Peyer's patch (tissue), 4 donors: Measurements from ENCODE around the gene IQGAP2. TPM values are rescaled to one million over a fixed set of nuclear protein-coding genes. Genes with fewer than 3 reads are reported as not detected.
A peak's percentile ranks its signal among the peaks of the same experiment; 100 is the strongest.

Experiments
- DNase-seq, 3 donors: peaks; one replicate each; pipeline ENCODE4 v3.0.0-alpha.2; 2017 to 2019
- H3K27ac ChIP-seq, 4 donors: fragments of 200-600 bp; sonication (generic); one replicate each; pipeline ENCODE4 v1.5.1; 2016 to 2019
- H3K27me3 ChIP-seq, 2 donors: fragments of 200-600 bp; sonication (generic); one replicate each; pipeline ENCODE4 v1.5.1; 2019
- H3K36me3 ChIP-seq, 3 donors: fragments of 200-600 bp; sonication (generic); one replicate each; pipeline ENCODE4 v1.5.1; 2016 to 2019
- H3K4me1 ChIP-seq, 4 donors: fragments of 200-600 bp; sonication (generic); one replicate each; pipeline ENCODE4 v1.5.1; 2016 to 2019
- H3K4me3 ChIP-seq, 4 donors: fragments of 200-600 bp; sonication (generic); 1 replicate in 3 of 4; 2 replicates in 1 of 4; pipeline ENCODE4 v1.5.1; 2016 to 2019; ENCODE audit warnings: mild to moderate bottlenecking in 1 of 4
- H3K9me3 ChIP-seq, 4 donors: fragments of 200-600 bp; sonication (generic); one replicate each; pipeline ENCODE4 v1.5.1; 2016 to 2019; ENCODE audit warnings: mild to moderate bottlenecking in 1 of 4
- POLR2A ChIP-seq, 2 donors: fragments of 450-650 bp; IDR thresholded peaks; one replicate each; pipeline ENCODE4 v1.5.1; 2017; ENCODE audit warnings: antibody characterized with exemption in 2 of 2, mild to moderate bottlenecking in 2 of 2, moderate library complexity in 2 of 2
- total RNA-seq, 4 donors: library from RNA; depleted of rRNA; stranded (reverse); fragments of >200 nt; gene quantifications; one replicate each; pipeline ENCODE4 v1.1.0, GENCODE V29; 2016
- TF ChIP-seq, protein P1 (sequence below), 6 experiments: fragments of 450-650 bp in 4 of 6; fragments of 200-600 bp in 2 of 6; sonication (generic) in 1 of 6; IDR thresholded peaks; one replicate each; pipeline ENCODE4 v1.5.1; 2017 to 2019; ENCODE audit warnings: antibody characterized with exemption in 6 of 6, mild to moderate bottlenecking in 3 of 6, moderate library complexity in 1 of 6

The IQGAP2 gene
- total RNA-seq, 4 donors from 2014 or later = 58.6 to 110 (median 84.7) TPM

- no peak overlapping the region for H3K27ac ChIP-seq
- H3K4me1 ChIP-seq = no peaks in the 10 kb centered on the region
- no peaks in the 10 kb centered on the region for H3K27me3 ChIP-seq
Measured at GRCh38 chr5:76386360-76386759, 16.7 kb upstream of the IQGAP2 start.

GRCh38 chr5:76388236-76388635 lies 14.8 kb upstream of the IQGAP2 start:
- no peaks in the 10 kb centered on the region for H3K36me3 ChIP-seq
- H3K27ac ChIP-seq = no peak overlapping the region
- no peaks in the 10 kb centered on the region for H3K9me3 ChIP-seq
- TF ChIP-seq, protein P1, sequence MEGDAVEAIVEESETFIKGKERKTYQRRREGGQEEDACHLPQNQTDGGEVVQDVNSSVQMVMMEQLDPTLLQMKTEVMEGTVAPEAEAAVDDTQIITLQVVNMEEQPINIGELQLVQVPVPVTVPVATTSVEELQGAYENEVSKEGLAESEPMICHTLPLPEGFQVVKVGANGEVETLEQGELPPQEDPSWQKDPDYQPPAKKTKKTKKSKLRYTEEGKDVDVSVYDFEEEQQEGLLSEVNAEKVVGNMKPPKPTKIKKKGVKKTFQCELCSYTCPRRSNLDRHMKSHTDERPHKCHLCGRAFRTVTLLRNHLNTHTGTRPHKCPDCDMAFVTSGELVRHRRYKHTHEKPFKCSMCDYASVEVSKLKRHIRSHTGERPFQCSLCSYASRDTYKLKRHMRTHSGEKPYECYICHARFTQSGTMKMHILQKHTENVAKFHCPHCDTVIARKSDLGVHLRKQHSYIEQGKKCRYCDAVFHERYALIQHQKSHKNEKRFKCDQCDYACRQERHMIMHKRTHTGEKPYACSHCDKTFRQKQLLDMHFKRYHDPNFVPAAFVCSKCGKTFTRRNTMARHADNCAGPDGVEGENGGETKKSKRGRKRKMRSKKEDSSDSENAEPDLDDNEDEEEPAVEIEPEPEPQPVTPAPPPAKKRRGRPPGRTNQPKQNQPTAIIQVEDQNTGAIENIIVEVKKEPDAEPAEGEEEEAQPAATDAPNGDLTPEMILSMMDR (IDR thresholded peaks at IDR 0.05) = no peak
- TF ChIP-seq POLR2A (IDR thresholded peaks at IDR 0.05) = no peak
- no peak for DNase-seq
- H3K4me1 ChIP-seq = no peaks in the 10 kb centered on the region
- no peaks in the 10 kb centered on the region for H3K27me3 ChIP-seq
- no peak overlapping the region for H3K4me3 ChIP-seq

More at GRCh38 chr5:76386360-76386759, 16.7 kb upstream of the IQGAP2 start:
- Histone ChIP-seq H3K4me3 (no peak overlapping the region), H3K9me3 (no peaks in the 10 kb centered on the region), H3K36me3 (no peaks in the 10 kb centered on the region)
- TF ChIP-seq POLR2A (IDR thresholded peaks at IDR 0.05) = no peak
- TF ChIP-seq, protein P1 (IDR thresholded peaks at IDR 0.05) = no peak
- peak in 2 of 3 donors; percentile 80 to 85 for DNase-seq

GRCh38 chr5:76388791-76389512 lies 14.1 kb upstream of the IQGAP2 start:
- no peak for DNase-seq
- Histone ChIP-seq H3K4me1 (no peaks in the 10 kb centered on the region), H3K36me3 (no peaks in the 10 kb centered on the region), H3K27me3 (no peaks in the 10 kb centered on the region), H3K4me3 (no peak overlapping the region), H3K27ac (no peak overlapping the region), H3K9me3 (no peaks in the 10 kb centered on the region)
- no peak for TF ChIP-seq POLR2A (IDR thresholded peaks at IDR 0.05)
- TF ChIP-seq, protein P1 (IDR thresholded peaks at IDR 0.05) = no peak

- H3K4me1 ChIP-seq = no peaks in the 10 kb centered on the region
Measured at GRCh38 chr5:76389513-76390154, 13.5 kb upstream of the IQGAP2 start.

DNA sequence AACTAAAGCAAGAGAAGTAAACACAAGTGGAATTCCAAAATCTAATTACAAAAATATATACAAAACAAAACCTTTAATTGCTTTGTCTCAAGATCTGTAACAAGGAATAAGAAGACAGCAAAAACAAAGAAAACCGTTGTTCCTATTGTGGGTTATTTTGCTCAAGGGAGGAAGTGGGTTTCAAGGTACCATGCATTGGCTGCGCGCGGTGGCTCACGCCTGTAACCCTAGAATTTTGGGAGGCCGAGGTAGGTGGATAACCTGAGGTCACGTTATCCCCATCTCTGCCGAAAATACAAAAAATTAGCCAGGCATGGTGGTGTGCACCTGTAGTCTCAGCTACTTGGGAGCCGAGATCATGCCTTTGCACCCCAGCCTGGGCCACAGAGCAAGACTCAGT lies 12.1 kb upstream of the IQGAP2 start:
- no peaks in the 10 kb centered on the region for H3K9me3 ChIP-seq
- H3K27ac ChIP-seq = peak overlapping the region in 1 of 4 donors; percentile 2
- DNase-seq = peak in 1 of 3 donors; percentile 50

More at GRCh38 chr5:76389513-76390154, 13.5 kb upstream of the IQGAP2 start:
- no peak overlapping the region for H3K27ac ChIP-seq
- no peak overlapping the region for H3K4me3 ChIP-seq
- H3K9me3 ChIP-seq = no peaks in the 10 kb centered on the region
- H3K27me3 ChIP-seq = no peaks in the 10 kb centered on the region
- TF ChIP-seq POLR2A (IDR thresholded peaks at IDR 0.05) = no peak
- TF ChIP-seq, protein P1 (IDR thresholded peaks at IDR 0.05) = no peak
- no peaks in the 10 kb centered on the region for H3K36me3 ChIP-seq
- no peak for DNase-seq

More for the DNA sequence above, 12.1 kb upstream of the IQGAP2 start:
- H3K36me3 ChIP-seq = no peaks in the 10 kb centered on the region
- no peaks in the 10 kb centered on the region for H3K27me3 ChIP-seq
- H3K4me1 ChIP-seq = no peaks in the 10 kb centered on the region
- TF ChIP-seq, protein P1 (IDR thresholded peaks at IDR 0.05) = no peak
- TF ChIP-seq POLR2A (IDR thresholded peaks at IDR 0.05) = no peak
- no peak overlapping the region for H3K4me3 ChIP-seq
